HL-60 (cell line): ENCODE data around the gene PARVB.

ENCODE experiments used
- DNase-seq, 2 experiments: peaks; one replicate each; pipeline ENCODE4 v3.0.0-alpha.2; 2010 to 2020; ENCODE audit warnings: low read depth in 1 of 2, low spot score in 1 of 2
- H3K27ac ChIP-seq: fragments of 250-450 bp; sonication (Bioruptor Pico); replicated peaks from 2 replicates; pipeline ENCODE4 v1.5.1; 2020; ENCODE audit warnings: mild to moderate bottlenecking, moderate library complexity
- H3K27me3 ChIP-seq: fragments of 250-450 bp; sonication (Bioruptor Pico); 2 replicates; pipeline ENCODE4 v1.5.1; 2021; ENCODE audit warnings: mild to moderate bottlenecking, moderate library complexity; ENCODE audit not compliant: insufficient read depth, poor library complexity, severe bottlenecking
- H3K4me3 ChIP-seq: replicated peaks from 2 replicates; pipeline ENCODE4 v1.5.1; 2011; ENCODE audit warnings: mild to moderate bottlenecking, control low read depth, low read length; ENCODE audit not compliant: insufficient read depth
- CTCF ChIP-seq: IDR thresholded peaks from one replicate; pipeline ENCODE4 v1.5.1; 2011; ENCODE audit warnings: low read length, control low read depth, inconsistent platforms; ENCODE audit not compliant: insufficient read depth
- GABPA ChIP-seq: IDR thresholded peaks from 2 replicates; pipeline ENCODE4 v1.6.1; 2012; ENCODE audit warnings: low read depth
- POLR2AphosphoS5 ChIP-seq: IDR thresholded peaks from 2 replicates; pipeline ENCODE4 v1.6.1; 2012; ENCODE audit warnings: low read depth
- REST ChIP-seq: IDR thresholded peaks from 2 replicates; pipeline ENCODE4 v1.6.1; 2012; ENCODE audit warnings: low read depth; ENCODE audit not compliant: insufficient replicate concordance
- SPI1 ChIP-seq: IDR thresholded peaks from 2 replicates; pipeline ENCODE4 v1.6.1; 2012; ENCODE audit warnings: low read depth, mild to moderate bottlenecking, borderline replicate concordance

Gene PARVB

GRCh38 chr22:44219101-44219870 lies 195.2 kb downstream of the PARVB start:
- TF ChIP-seq SPI1 = no peak
- no peak for TF ChIP-seq POLR2AphosphoS5
- TF ChIP-seq REST = no peak
- TF ChIP-seq GABPA = no peak
- TF ChIP-seq CTCF = no peak
- Histone ChIP-seq H3K27me3 (no peaks in the 10 kb centered on the region), H3K27ac (no peak overlapping the region), H3K4me3 (no peak overlapping the region)
- no peak for DNase-seq

GRCh38 chr22:44220727-44221680 lies 196.9 kb downstream of the PARVB start:
- TF ChIP-seq CTCF = no peak
- no peak for TF ChIP-seq POLR2AphosphoS5
- TF ChIP-seq SPI1 = no peak
- no peak for TF ChIP-seq GABPA
- TF ChIP-seq REST = no peak
- Histone ChIP-seq H3K27me3 (no peaks in the 10 kb centered on the region), H3K27ac (no peak overlapping the region), H3K4me3 (no peak overlapping the region)
- no peak for DNase-seq

GRCh38 chr22:44221710-44222475 lies 197.8 kb downstream of the PARVB start:
- Histone ChIP-seq H3K27ac (no peak overlapping the region), H3K4me3 (no peak overlapping the region), H3K27me3 (no peaks in the 10 kb centered on the region)
- TF ChIP-seq SPI1 (no peak), GABPA (no peak)
- no peak for DNase-seq
